Myocyte (in vitro differentiated cells): ENCODE results near the gene MMD2. TPM values are rescaled to one million over a fixed set of nuclear protein-coding genes. Genes with fewer than 3 reads are reported as not detected.
"Not testable (repeated sequence)": the region's sequence is repeated elsewhere in the genome, so short reads cannot be mapped to it uniquely, and the experiment has no call there.

ENCODE experiments used
- DNase-seq: peaks from one replicate; pipeline ENCODE4 v3.0.0-alpha.2; 2012; ENCODE audit warnings: low read depth
- total RNA-seq: library from RNA; depleted of rRNA; stranded (reverse); fragments of >200 nt; gene quantifications from 2 replicates; pipeline ENCODE4 v1.2.3, GENCODE V29; 2014

The MMD2 gene
- total RNA-seq, 1 donor from 2014 or later: not detected

GRCh38 chr7:4894482-4894881, 64.5 kb downstream of the MMD2 start:
- DNase-seq: no peak

- no peak for DNase-seq
Observed at GRCh38 chr7:4893929-4894475, 65.0 kb downstream of the MMD2 start.

GRCh38 chr7:4893188-4893587, 65.8 kb downstream of the MMD2 start:
- DNase-seq: not testable (repeated sequence)

GRCh38 chr7:4891522-4891921, 67.5 kb downstream of the MMD2 start:
- DNase-seq: not testable (repeated sequence)

- no peak for DNase-seq
Observed at GRCh38 chr7:4889682-4890081, 69.3 kb downstream of the MMD2 start.

GRCh38 chr7:4888161-4888560, 70.8 kb downstream of the MMD2 start:
- DNase-seq: no peak

- DNase-seq: no peak
Observed at GRCh38 chr7:4886671-4887070, 72.3 kb downstream of the MMD2 start.

- no peak for DNase-seq
Observed at GRCh38 chr7:4885317-4885807, 73.6 kb downstream of the MMD2 start.

- no peak for DNase-seq
Observed at GRCh38 chr7:4884164-4884563, 74.8 kb downstream of the MMD2 start.

- DNase-seq: peak; percentile 79
Observed at GRCh38 chr7:4883372-4884144, 75.4 kb downstream of the MMD2 start, which contains the start of gene RADIL. Gene RADIL, minus strand, starts transcription at chr7:4883716. Its CDS starts 5,577 bp downstream, at chr7:4878139.

GRCh38 chr7:4883033-4883371, 76.0 kb downstream of the MMD2 start:
- no peak for DNase-seq

GRCh38 chr7:4882169-4883032, 76.6 kb downstream of the MMD2 start:
- peak; percentile 78 for DNase-seq

- DNase-seq: no peak
Observed at GRCh38 chr7:4880218-4880617, 78.8 kb downstream of the MMD2 start.

- DNase-seq: no peak
Observed at GRCh38 chr7:4879396-4880081, 79.4 kb downstream of the MMD2 start.

- no peak for DNase-seq
Observed at GRCh38 chr7:4878336-4879335, 80.4 kb downstream of the MMD2 start.

- no peak for DNase-seq
Observed at GRCh38 chr7:4876586-4876985, 82.4 kb downstream of the MMD2 start.

- no peak for DNase-seq
Observed at GRCh38 chr7:4875391-4875790, 83.6 kb downstream of the MMD2 start.

- DNase-seq: no peak
Observed at GRCh38 chr7:4873071-4873944, 85.7 kb downstream of the MMD2 start.
